Prostate gland (tissue), 2 donors: ENCODE measurements around the gene SCARB1. TPM values are rescaled to one million over a fixed set of nuclear protein-coding genes. Genes with fewer than 3 reads are reported as not detected.

Experiments
- DNase-seq: peaks from one replicate; pipeline ENCODE4 v3.0.0-alpha.2; 2019; ENCODE audit warnings: low spot score
- H3K27ac ChIP-seq, 2 donors: fragments of 200-600 bp; sonication (generic); 2 replicates each; pipeline ENCODE4 v1.5.1; 2017 to 2019
- H3K27me3 ChIP-seq: fragments of 200-600 bp; sonication (generic); replicated peaks from 2 replicates; pipeline ENCODE4 v1.5.1; 2019; ENCODE audit not compliant: insufficient read depth
- H3K36me3 ChIP-seq, 2 donors: fragments of 200-600 bp; sonication (generic); 1 replicate in 1 of 2; 2 replicates in 1 of 2; pipeline versions ENCODE4 v1.5.1 to v1.8.1; 2017 to 2019
- H3K4me1 ChIP-seq: fragments of 200-600 bp; sonication (generic); replicated peaks from 2 replicates; pipeline ENCODE4 v1.5.1; 2019
- H3K4me3 ChIP-seq, 2 donors: fragments of 200-600 bp; sonication (generic); 2 replicates each; pipeline ENCODE4 v1.5.1; 2017 to 2019
- H3K9me3 ChIP-seq: fragments of 200-600 bp; sonication (generic); 2 replicates; pipeline ENCODE4 v1.5.1; 2017
- POLR2A ChIP-seq: fragments of 450-650 bp; IDR thresholded peaks from one replicate; pipeline ENCODE4 v1.6.1; 2016; ENCODE audit warnings: antibody characterized with exemption, mild to moderate bottlenecking
- POLR2AphosphoS5 ChIP-seq: sonication (generic); formaldehyde crosslinking; IDR thresholded peaks from one replicate; pipeline ENCODE4 v1.6.1; 2017; ENCODE audit warnings: antibody characterized with exemption
- WGBS: methylation state at CpG from one replicate; pipeline ENCODE4 v1.1.5; 2018; 5-methylcytosine and 5-hydroxymethylcytosine counted together
- intact Hi-C: fragments of 100-400 bp; cut with DNase I; formaldehyde crosslinking; loops from one replicate; pipeline ENCODE4 v1.14.2; 2022
- total RNA-seq, 2 donors: library from RNA; depleted of rRNA; stranded (reverse); fragments of >200 nt; gene quantifications; one replicate each; pipeline ENCODE4 v1.1.0, GENCODE V29; 2016
- TF ChIP-seq, protein P1 (sequence below), 4 experiments: fragments of 200-600 bp in 2 of 4; fragments of 450-650 bp in 2 of 4; sonication (generic) in 2 of 4; IDR thresholded peaks; 1 replicate in 3 of 4; 2 replicates in 1 of 4; pipeline ENCODE4 v1.5.1; 2016 to 2019; ENCODE audit warnings: antibody characterized with exemption in 4 of 4, mild to moderate bottlenecking in 2 of 4, moderate library complexity in 2 of 4

SCARB1 gene
- total RNA-seq, 2 donors from 2014 or later = 28.0 to 44.4 TPM

- intact Hi-C loops = no loop called here
- 97% methylated on average over 5 of the region's 5 CpGs for WGBS
- H3K4me3 ChIP-seq = no peak overlapping the region
- DNase-seq = no peak
- TF ChIP-seq, protein P1, sequence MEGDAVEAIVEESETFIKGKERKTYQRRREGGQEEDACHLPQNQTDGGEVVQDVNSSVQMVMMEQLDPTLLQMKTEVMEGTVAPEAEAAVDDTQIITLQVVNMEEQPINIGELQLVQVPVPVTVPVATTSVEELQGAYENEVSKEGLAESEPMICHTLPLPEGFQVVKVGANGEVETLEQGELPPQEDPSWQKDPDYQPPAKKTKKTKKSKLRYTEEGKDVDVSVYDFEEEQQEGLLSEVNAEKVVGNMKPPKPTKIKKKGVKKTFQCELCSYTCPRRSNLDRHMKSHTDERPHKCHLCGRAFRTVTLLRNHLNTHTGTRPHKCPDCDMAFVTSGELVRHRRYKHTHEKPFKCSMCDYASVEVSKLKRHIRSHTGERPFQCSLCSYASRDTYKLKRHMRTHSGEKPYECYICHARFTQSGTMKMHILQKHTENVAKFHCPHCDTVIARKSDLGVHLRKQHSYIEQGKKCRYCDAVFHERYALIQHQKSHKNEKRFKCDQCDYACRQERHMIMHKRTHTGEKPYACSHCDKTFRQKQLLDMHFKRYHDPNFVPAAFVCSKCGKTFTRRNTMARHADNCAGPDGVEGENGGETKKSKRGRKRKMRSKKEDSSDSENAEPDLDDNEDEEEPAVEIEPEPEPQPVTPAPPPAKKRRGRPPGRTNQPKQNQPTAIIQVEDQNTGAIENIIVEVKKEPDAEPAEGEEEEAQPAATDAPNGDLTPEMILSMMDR (IDR thresholded peaks at IDR 0.05) = no peak
- no peak for TF ChIP-seq POLR2A
- TF ChIP-seq POLR2AphosphoS5 = no peak
- no peaks in the 10 kb centered on the region for H3K27me3 ChIP-seq
- no peaks in the 10 kb centered on the region for H3K9me3 ChIP-seq
- no peak overlapping the region for H3K27ac ChIP-seq
- H3K36me3 ChIP-seq = no peaks in the 10 kb centered on the region
- H3K4me1 ChIP-seq = no peaks in the 10 kb centered on the region
Observed at GRCh38 chr12:124819080-124819479, 44.6 kb downstream of the SCARB1 start.

- H3K4me1 ChIP-seq = no peaks in the 10 kb centered on the region
- TF ChIP-seq, protein P1 (IDR thresholded peaks at IDR 0.05) = no peak
- TF ChIP-seq POLR2AphosphoS5 = no peak
- no peak for TF ChIP-seq POLR2A
- 93% methylated on average over 31 of the region's 31 CpGs for WGBS
- no peaks in the 10 kb centered on the region for H3K9me3 ChIP-seq
- no peaks in the 10 kb centered on the region for H3K27me3 ChIP-seq
- no peak for DNase-seq
- no peaks in the 10 kb centered on the region for H3K36me3 ChIP-seq
- intact Hi-C loops = no loop called here
- no peak overlapping the region for H3K4me3 ChIP-seq
- H3K27ac ChIP-seq = no peak overlapping the region
Observed at GRCh38 chr12:124817076-124818000, 46.3 kb downstream of the SCARB1 start.

DNA sequence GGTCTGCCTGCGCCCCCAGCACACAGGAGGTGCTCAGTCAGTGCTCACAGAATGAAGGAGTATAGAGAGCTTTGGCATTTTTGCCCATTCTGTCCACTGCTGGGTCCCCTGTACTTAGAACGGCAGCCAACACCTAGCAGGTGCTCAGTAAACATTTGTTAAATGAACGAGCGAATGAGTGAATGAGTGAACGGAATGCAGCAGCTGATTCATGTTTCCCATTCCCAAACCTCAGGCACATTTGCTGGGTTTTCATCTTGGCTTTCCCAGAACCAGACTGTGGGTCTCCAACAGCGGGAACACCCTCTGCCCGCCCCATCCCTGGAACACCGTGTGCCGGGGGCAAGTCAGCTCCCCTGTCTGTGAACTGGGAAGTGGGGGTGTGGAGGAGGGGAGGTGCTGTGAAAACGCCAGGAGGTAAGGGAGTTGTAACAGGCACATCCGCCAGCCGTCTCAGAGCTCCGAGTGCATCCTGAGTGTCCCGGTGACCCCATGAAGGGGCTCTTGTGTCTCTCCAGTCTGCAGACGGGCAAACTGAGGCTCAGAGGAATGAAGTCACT is 47.3 kb downstream of the SCARB1 start:
- Histone ChIP-seq H3K4me3 (no peak overlapping the region), H3K36me3 (no peaks in the 10 kb centered on the region), H3K4me1 (no peaks in the 10 kb centered on the region), H3K27ac (no peak overlapping the region), H3K9me3 (no peaks in the 10 kb centered on the region), H3K27me3 (no peaks in the 10 kb centered on the region)
- no peak for TF ChIP-seq POLR2A
- peak; percentile 32 for TF ChIP-seq POLR2AphosphoS5
- intact Hi-C loops = no loop called here
- 61% methylated on average over 15 of the region's 15 CpGs for WGBS
- DNase-seq = no peak

DNA sequence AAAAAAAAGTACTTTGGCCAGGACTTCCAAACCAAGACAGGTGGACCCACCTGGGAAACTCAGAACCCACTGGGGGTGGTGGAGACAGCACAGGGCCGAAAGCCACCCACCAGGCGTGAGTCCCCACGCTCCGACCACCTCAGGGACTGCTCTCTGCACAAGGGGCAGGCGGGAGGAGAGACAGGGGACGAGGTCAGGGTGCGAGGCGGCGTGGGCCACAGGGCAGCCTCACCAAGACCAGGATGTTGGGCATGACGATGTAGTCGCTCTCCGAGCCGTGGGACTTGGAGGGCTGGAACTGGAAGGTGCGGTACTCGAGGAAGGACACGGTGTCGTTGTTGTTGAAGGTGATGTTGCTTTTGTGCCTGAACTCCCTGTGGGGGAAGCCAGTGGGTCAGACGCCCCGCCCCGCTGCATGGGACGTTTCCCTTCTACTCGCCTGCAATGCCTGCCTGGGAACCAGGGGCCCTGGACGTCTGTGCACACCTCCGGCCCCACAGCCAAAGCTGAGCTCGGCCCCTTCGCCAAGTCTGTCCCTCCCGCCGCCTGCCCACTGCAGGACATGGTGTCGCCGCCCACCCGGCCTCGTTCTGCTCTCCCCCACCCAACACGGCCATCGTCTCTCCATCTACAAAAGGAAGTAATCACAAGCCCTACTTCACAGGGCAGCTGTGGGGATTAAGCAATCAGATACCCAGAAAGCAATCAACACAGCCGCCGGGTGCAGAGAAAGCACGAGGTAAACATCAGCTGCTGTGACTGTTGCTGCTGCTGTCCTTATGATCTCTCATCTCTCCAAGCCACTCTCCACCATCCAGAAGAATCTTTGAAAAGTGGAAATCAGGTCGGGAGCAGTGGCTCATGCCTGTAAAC is 48.7 kb downstream of the SCARB1 start:
- Histone ChIP-seq H3K27me3 (no peaks in the 10 kb centered on the region), H3K4me3 (no peak overlapping the region), H3K36me3 (no peaks in the 10 kb centered on the region), H3K9me3 (no peaks in the 10 kb centered on the region), H3K4me1 (no peaks in the 10 kb centered on the region), H3K27ac (no peak overlapping the region)
- TF ChIP-seq POLR2A = no peak
- TF ChIP-seq, protein P1 (IDR thresholded peaks at IDR 0.05) = no peak
- TF ChIP-seq POLR2AphosphoS5 = no peak
- no peak for DNase-seq
- 81% methylated on average over 38 of the region's 38 CpGs for WGBS
- intact Hi-C loops = no loop called here

DNA sequence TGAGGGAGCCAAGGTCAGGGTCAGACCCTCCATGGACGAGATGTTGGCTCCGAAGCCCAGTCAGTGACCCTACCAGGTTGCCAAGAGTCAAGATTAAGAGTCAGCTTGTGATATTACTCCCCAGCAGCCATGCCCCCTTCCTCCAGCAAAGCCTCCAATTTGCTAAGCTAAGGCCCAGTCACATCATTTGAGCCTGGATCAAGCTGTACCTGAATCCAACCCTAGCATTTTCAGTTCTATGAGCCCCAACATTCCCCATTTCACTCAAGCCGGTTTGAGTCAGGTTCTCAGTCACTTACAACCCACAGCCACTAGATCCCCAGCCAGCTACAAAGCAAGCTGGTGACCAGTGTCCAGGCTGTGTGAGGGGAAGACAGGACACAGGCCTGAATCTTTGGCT is 49.9 kb downstream of the SCARB1 start:
- no peaks in the 10 kb centered on the region for H3K4me1 ChIP-seq
- H3K36me3 ChIP-seq = no peaks in the 10 kb centered on the region
- no peak overlapping the region for H3K4me3 ChIP-seq
- DNase-seq = no peak
- no peaks in the 10 kb centered on the region for H3K27me3 ChIP-seq
- no peak for TF ChIP-seq POLR2A
- TF ChIP-seq, protein P1 (IDR thresholded peaks at IDR 0.05) = no peak
- no peak overlapping the region for H3K27ac ChIP-seq
- no peaks in the 10 kb centered on the region for H3K9me3 ChIP-seq
- WGBS = 98% methylated on average over 3 of the region's 3 CpGs
- intact Hi-C loops = no loop called here
